AG10803 (cell line): Measurements from ENCODE around the gene HDAC8.
"Not testable (repeated sequence)": the region's sequence is repeated elsewhere in the genome, so short reads cannot be mapped to it uniquely, and the experiment has no call there.

ENCODE experiments used
- DNase-seq: peaks from one replicate; pipeline ENCODE4 v3.0.0; 2010; ENCODE audit warnings: low read depth
- H3K4me3 ChIP-seq: 2 replicates; pipeline ENCODE4 v1.5.1; 2011; ENCODE audit warnings: mild to moderate bottlenecking, low read length, control low read depth
- TF ChIP-seq, protein P1 (sequence below): conservative IDR thresholded peaks from 2 replicates; pipeline ENCODE4 v1.5.1; 2011; ENCODE audit warnings: mild to moderate bottlenecking, low read length, control low read depth, inconsistent platforms

The HDAC8 gene

GRCh38 chrX:72461766-72462165, 110.9 kb downstream of the HDAC8 start:
- no peak overlapping the region for H3K4me3 ChIP-seq
- TF ChIP-seq, protein P1, sequence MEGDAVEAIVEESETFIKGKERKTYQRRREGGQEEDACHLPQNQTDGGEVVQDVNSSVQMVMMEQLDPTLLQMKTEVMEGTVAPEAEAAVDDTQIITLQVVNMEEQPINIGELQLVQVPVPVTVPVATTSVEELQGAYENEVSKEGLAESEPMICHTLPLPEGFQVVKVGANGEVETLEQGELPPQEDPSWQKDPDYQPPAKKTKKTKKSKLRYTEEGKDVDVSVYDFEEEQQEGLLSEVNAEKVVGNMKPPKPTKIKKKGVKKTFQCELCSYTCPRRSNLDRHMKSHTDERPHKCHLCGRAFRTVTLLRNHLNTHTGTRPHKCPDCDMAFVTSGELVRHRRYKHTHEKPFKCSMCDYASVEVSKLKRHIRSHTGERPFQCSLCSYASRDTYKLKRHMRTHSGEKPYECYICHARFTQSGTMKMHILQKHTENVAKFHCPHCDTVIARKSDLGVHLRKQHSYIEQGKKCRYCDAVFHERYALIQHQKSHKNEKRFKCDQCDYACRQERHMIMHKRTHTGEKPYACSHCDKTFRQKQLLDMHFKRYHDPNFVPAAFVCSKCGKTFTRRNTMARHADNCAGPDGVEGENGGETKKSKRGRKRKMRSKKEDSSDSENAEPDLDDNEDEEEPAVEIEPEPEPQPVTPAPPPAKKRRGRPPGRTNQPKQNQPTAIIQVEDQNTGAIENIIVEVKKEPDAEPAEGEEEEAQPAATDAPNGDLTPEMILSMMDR, result no peak
- no peak for DNase-seq

DNA sequence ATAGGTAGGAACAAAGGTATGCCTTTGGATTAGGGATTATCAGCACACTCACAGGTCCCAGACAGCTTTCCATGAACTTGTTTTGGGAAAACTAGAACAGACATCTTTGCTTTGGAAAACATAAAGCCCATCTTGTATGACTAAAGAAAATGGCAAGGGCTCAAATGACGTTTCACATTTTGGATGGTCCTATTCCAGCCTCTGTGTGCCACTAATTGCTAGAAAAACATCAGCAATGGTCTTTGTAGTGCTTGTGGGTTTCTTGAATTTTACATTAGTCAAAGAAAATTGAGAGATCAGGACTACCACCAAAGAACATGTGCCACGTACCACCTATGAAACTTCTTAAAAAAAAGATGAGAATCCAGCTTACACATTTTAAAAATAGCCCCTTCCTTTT, 111.4 kb downstream of the HDAC8 start:
- no peak for DNase-seq
- no peak overlapping the region for H3K4me3 ChIP-seq
- TF ChIP-seq, protein P1, result no peak

DNA sequence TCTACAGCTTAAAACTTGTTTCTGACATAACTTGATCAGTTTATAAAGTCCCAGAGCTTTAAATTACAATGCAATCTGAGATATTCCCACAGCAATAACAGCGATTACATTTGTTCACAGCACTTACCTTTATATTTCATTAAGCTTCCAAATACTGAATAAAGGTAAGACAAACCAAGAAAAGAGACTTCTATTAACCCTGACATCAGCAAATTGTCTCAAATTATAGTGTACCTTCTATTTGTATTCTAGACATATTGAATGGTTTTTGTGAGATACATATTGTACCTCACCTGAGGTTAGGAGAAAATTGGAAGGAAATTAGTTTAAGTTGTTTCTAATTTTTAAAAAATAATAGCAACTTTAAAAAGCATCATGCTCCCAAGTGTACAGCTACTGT, 111.9 kb downstream of the HDAC8 start:
- no peak for DNase-seq
- no peak overlapping the region for H3K4me3 ChIP-seq
- TF ChIP-seq, protein P1, result no peak

GRCh38 chrX:72449034-72449433, 123.6 kb downstream of the HDAC8 start:
- not testable (repeated sequence) for H3K4me3 ChIP-seq, DNase-seq

DNA sequence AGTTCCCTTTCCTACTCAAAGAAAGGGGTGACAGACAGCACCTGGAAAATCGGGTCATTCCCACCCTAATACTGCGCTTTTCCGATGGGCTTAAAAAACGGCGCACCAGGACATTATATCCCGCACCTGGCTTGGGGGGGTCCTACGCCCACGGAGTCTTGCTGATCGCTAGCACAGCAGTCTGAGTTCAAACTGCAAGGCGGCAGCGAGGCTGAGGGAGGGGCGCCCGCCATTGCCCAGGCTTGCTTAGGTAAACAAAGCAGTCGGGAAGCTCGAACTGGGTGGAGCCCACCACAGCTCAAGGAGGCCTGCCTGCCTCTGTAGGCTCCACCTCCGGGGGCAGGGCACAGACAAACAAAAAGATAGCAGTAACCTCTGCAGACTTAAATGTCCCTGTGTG, 131.9 kb downstream of the HDAC8 start:
- not testable (repeated sequence) for DNase-seq, H3K4me3 ChIP-seq

DNA sequence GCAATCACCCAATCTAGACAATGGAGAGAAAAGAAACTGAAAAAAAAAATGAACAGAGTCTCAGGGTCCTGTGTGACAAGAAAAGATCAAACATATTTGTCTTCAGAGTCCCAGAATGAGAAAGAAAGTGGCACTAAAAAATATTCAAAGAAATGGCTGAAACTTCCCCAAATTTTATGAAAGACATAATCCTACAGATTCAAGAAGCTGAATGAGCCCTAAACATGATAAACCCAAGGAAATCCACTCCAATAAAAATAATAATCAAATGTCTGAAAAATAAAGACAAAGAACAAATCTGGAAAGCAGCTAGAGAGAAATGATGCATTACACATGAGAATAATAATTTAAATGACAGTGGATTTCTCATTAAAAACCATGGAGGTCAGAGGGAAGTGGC, 136.6 kb downstream of the HDAC8 start:
- H3K4me3 ChIP-seq, result no peak overlapping the region
- no peak for DNase-seq
- TF ChIP-seq, protein P1, result no peak

- TF ChIP-seq, protein P1, result no peak
- no peak for DNase-seq
Observed at GRCh38 chrX:72430405-72430968, 142.2 kb downstream of the HDAC8 start.

GRCh38 chrX:72421797-72422196, 150.8 kb downstream of the HDAC8 start:
- TF ChIP-seq, protein P1, result no peak
- no peak overlapping the region for H3K4me3 ChIP-seq
- DNase-seq, result no peak

More at GRCh38 chrX:72430405-72430968, 142.2 kb downstream of the HDAC8 start:
- H3K4me3 ChIP-seq, result no peak overlapping the region
